Endothelial cell of umbilical vein (primary cell): ENCODE data around the gene SCN1B. TPM values are rescaled to one million over a fixed set of nuclear protein-coding genes. Genes with fewer than 3 reads are reported as not detected.

Source experiments
- BruUV-seq: library from RNA; stranded (reverse); fragments of 400-500 nt; replicated peaks from 2 replicates; lab custom pipeline; 2021; lab: Mats Ljungman, UMichigan
- CTCF ChIA-PET: fragments of 300-600, 350-600 bp; sonication (Branson Sonifier 250); formaldehyde crosslinking; loops from one replicate; lab custom pipeline; 2021; ENCODE audit warnings: antibody characterized with exemption, inconsistent platforms; lab: Charles Lee
- POLR2A ChIA-PET: fragments of 300-600, 350-600 bp; sonication (Branson Sonifier 250); formaldehyde crosslinking; loops from one replicate; lab custom pipeline; 2021; ENCODE audit warnings: antibody characterized with exemption, inconsistent platforms; lab: Charles Lee
- DNase-seq: peaks from one replicate; pipeline ENCODE4 v3.0.0-alpha.2; 2011; ENCODE audit warnings: low read depth, low spot score
- FAIRE-seq: peaks from 2 replicates; lab custom pipeline; 2011; peaks lifted over from hg19 to GRCh38; lab: Jason Lieb, UNC
- H2AFZ ChIP-seq: 2 replicates; pipeline ENCODE4 v1.6.0; 2012; ENCODE audit warnings: low read depth, low read length, control low read depth, inconsistent platforms
- H3K27ac ChIP-seq: 2 replicates; pipeline ENCODE4 v1.5.1; 2011; ENCODE audit warnings: low read depth, mild to moderate bottlenecking, control low read depth, low read length, moderate library complexity; ENCODE audit not compliant: insufficient read depth
- H3K27me3 ChIP-seq, 2 experiments: 2 replicates each; pipeline versions ENCODE4 v1.6.0 to v1.6.1; 2011; ENCODE audit warnings: low read length in 2 of 2, mixed read lengths in 1 of 2; ENCODE audit not compliant: control insufficient read depth in 2 of 2, insufficient read depth in 2 of 2
- H3K36me3 ChIP-seq, 2 experiments: 2 replicates in 1 of 2; 3 replicates in 1 of 2; pipeline ENCODE4 v1.5.1; 2011; ENCODE audit warnings: low read length in 2 of 2, mild to moderate bottlenecking in 1 of 2, moderate library complexity in 1 of 2; ENCODE audit not compliant: control insufficient read depth in 2 of 2, insufficient read depth in 2 of 2; ENCODE audit errors: extremely low read depth in 1 of 2
- H3K4me1 ChIP-seq: 3 replicates; pipeline ENCODE4 v1.5.1; 2011; ENCODE audit warnings: mild to moderate bottlenecking, low read length; ENCODE audit not compliant: control insufficient read depth, insufficient read depth; ENCODE audit errors: extremely low read depth
- H3K4me2 ChIP-seq: 2 replicates; pipeline ENCODE4 v1.6.1; 2011; ENCODE audit warnings: low read length, control low read depth, mixed read lengths; ENCODE audit not compliant: insufficient read depth
- H3K4me3 ChIP-seq, 3 experiments: fragments of 200-600 bp in 1 of 3; sonication (generic), shearing (Covaris generic) in 1 of 3; replicated peaks in 1 of 3; 2 replicates each; pipeline ENCODE4 v1.5.1; 2011 to 2016; ENCODE audit warnings: control low read depth in 3 of 3, low read length in 3 of 3, mild to moderate bottlenecking in 2 of 3, inconsistent platforms in 1 of 3, low read depth in 1 of 3, moderate library complexity in 1 of 3; ENCODE audit not compliant: insufficient read depth in 1 of 3
- H3K79me2 ChIP-seq: 2 replicates; pipeline ENCODE4 v1.6.0; 2012; ENCODE audit warnings: low read length, inconsistent platforms; ENCODE audit not compliant: control insufficient read depth, insufficient read depth
- H3K9ac ChIP-seq: replicated peaks from 2 replicates; pipeline ENCODE3; 2011; ENCODE audit warnings: low read length, control low read depth; ENCODE audit not compliant: insufficient read depth; ENCODE audit errors: extremely low read depth
- H3K9me1 ChIP-seq: replicated peaks from 3 replicates; pipeline ENCODE4 v1.6.0; 2011; ENCODE audit warnings: mild to moderate bottlenecking, low read length; ENCODE audit not compliant: control insufficient read depth, insufficient read depth; ENCODE audit errors: extremely low read depth
- H3K9me3 ChIP-seq: replicated peaks from 2 replicates; pipeline ENCODE4 v1.5.1; 2012; ENCODE audit warnings: low read length, inconsistent platforms; ENCODE audit not compliant: control insufficient read depth, insufficient read depth
- H4K20me1 ChIP-seq: replicated peaks from 2 replicates; pipeline ENCODE3; 2011; ENCODE audit warnings: mild to moderate bottlenecking, low read length; ENCODE audit not compliant: control insufficient read depth, insufficient read depth; ENCODE audit errors: extremely low read depth
- POLR2AphosphoS5 ChIP-seq: IDR thresholded peaks from 2 replicates; pipeline ENCODE4 v1.6.1; 2012; ENCODE audit warnings: low read depth, mild to moderate bottlenecking, control low read depth, low read length, moderate library complexity; ENCODE audit not compliant: insufficient read depth
- dilution Hi-C: fragments of 300-500 bp; cut with MboI; formaldehyde crosslinking; loops from one replicate; pipeline ENCODE4 v1.15.0; 2019; ENCODE audit warnings: low sequenced_read_pairs; ENCODE audit not compliant: extremely low pct_ligation_motif_present
- intact Hi-C: fragments of 100-400 bp; cut with micrococcal nuclease; formaldehyde crosslinking; loops from one replicate; pipeline ENCODE4 v1.10.0; 2022
- polyA plus RNA-seq, 4 experiments: library from polyadenylated mRNA; depleted of rRNA in 3 of 4; stranded (reverse) in 3 of 4; unstranded in 1 of 4; fragments of >200 nt; gene quantifications; 2 replicates each; pipeline versions ENCODE4 v1.2.1 to v1.2.3, GENCODE V29; 2011 to 2012; ENCODE audit warnings: missing spikeins in 1 of 4
- total RNA-seq: library from RNA; stranded (reverse); gene quantifications from 2 replicates; pipeline ENCODE4 v1.2.3, GENCODE V29; 2021
- TF ChIP-seq, protein P1 (sequence below), 2 donors: IDR thresholded peaks; 1 replicate in 1 of 2; 2 replicates in 1 of 2; pipeline ENCODE4 v1.5.1; 2011; ENCODE audit warnings: low read length in 2 of 2, mild to moderate bottlenecking in 2 of 2, moderate library complexity in 2 of 2, control low read depth in 1 of 2, inconsistent platforms in 1 of 2, low read depth in 1 of 2; ENCODE audit not compliant: insufficient read depth in 1 of 2; ENCODE audit errors: extremely low read depth in 1 of 2
- TF ChIP-seq, protein P2 (sequence below): IDR thresholded peaks from 2 replicates; pipeline ENCODE4 v1.6.1; 2011; ENCODE audit not compliant: insufficient read depth, insufficient read length

The SCN1B gene
- total and polyA plus RNA-seq, 2 donors (not counting 3 experiments of a cell fraction or from before 2014, with no cell fraction given), result 11.2 to 14.2 TPM

DNA sequence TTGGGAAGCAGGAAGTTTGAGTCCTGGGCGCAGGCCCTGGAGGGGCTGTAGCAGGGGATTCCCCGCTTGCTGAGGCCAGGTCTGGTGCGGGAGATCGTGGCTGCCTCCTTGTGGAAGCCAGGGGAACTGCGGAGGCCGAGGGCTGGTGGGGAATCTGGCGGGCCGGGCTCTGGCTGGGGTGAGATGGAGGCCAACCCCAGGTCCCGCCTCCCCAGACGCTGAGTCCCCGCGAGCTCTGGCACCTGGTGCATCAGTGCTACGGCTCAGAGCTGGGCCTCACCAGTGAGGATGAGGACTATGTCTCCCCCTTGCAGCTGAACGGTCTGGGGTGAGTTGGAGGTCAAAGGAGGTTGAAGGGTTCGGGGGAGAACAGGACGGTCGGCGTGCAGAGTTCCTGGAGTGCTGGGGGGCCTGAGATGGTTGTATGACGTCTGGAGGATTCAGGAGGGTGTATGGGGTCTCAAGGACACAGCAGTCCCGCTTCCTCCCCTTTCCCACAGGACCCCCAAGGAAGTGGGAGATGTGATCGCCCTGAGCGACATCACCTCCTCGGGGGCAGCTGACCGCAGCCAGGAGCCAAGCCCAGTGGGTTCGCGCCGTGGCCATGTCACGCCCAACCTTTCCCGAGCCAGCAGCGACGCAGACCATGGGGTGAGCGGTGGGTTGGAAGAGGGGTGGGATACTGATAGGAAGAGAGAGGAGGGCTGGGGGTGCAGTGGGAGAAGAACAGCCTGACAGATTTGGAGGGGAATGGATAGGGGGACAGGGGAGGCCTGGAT lies 17.0 kb upstream of the SCN1B start:
- TF ChIP-seq, protein P1, sequence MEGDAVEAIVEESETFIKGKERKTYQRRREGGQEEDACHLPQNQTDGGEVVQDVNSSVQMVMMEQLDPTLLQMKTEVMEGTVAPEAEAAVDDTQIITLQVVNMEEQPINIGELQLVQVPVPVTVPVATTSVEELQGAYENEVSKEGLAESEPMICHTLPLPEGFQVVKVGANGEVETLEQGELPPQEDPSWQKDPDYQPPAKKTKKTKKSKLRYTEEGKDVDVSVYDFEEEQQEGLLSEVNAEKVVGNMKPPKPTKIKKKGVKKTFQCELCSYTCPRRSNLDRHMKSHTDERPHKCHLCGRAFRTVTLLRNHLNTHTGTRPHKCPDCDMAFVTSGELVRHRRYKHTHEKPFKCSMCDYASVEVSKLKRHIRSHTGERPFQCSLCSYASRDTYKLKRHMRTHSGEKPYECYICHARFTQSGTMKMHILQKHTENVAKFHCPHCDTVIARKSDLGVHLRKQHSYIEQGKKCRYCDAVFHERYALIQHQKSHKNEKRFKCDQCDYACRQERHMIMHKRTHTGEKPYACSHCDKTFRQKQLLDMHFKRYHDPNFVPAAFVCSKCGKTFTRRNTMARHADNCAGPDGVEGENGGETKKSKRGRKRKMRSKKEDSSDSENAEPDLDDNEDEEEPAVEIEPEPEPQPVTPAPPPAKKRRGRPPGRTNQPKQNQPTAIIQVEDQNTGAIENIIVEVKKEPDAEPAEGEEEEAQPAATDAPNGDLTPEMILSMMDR (IDR thresholded peaks at IDR 0.05; ENCODE audit: extremely low read depth in 1 of 2, insufficient read depth in 1 of 2, low read depth in 1 of 2, low read length in 2 of 2), result peak; percentile 98 to 99
- TF ChIP-seq, protein P2, sequence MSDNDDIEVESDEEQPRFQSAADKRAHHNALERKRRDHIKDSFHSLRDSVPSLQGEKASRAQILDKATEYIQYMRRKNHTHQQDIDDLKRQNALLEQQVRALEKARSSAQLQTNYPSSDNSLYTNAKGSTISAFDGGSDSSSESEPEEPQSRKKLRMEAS, result no peak
- peak; percentile 42 for TF ChIP-seq POLR2AphosphoS5
- H3K9me3 ChIP-seq, result no peaks in the 10 kb centered on the region
- peaks cover 3% of the 10 kb centered on the region for H3K4me1 ChIP-seq
- POLR2A ChIA-PET, result no interaction called here
- peaks cover 12 to 55% of the 10 kb centered on the region in 2 experiments for H3K36me3 ChIP-seq
- peaks cover 1% of the 10 kb centered on the region for H3K79me2 ChIP-seq
- FAIRE-seq, result peak; percentile 82
- peak overlapping the region; percentile 10 for H3K27ac ChIP-seq
- no peak overlapping the region for H2AFZ ChIP-seq
- no peaks in the 10 kb centered on the region for H3K27me3 ChIP-seq
- intact Hi-C loops (loop anchor here (1.0 to 2.0 kb wide), 3 partner anchors 18 to 174 kb away; no protein-coding TSS in a partner anchor), dilution Hi-C loops (no loop called here)
- no TSS peak for BruUV-seq
- DNase-seq, result peak; percentile 75
- no peak overlapping the region for H3K4me2 ChIP-seq
- no peak overlapping the region for H3K4me3 ChIP-seq
- CTCF ChIA-PET, result interaction anchor here (0.7 to 9.9 kb wide), 8 partner anchors 10 to 46 kb away, joined by 3 to 129 read pairs (median 4); partner anchors contain the start of gene GRAMD1A
- H3K9me1 ChIP-seq, result no peaks in the 10 kb centered on the region
- H4K20me1 ChIP-seq, result no peaks in the 10 kb centered on the region
- no peak overlapping the region for H3K9ac ChIP-seq
